Esophagus squamous epithelium (tissue), 5 donors: ENCODE results near the gene ITGB7. TPM values are rescaled to one million over a fixed set of nuclear protein-coding genes. Genes with fewer than 3 reads are reported as not detected.
A peak's percentile ranks its signal among the peaks of the same experiment; 100 is the strongest.

Source experiments
- DNase-seq: peaks from one replicate; lab custom pipeline; 2025; lab: John Stamatoyannopoulos, UW
- H3K27ac ChIP-seq, 4 donors: fragments of 200-600 bp; sonication (generic); one replicate each; pipeline ENCODE4 v1.5.1; 2016 to 2019; ENCODE audit warnings: mild to moderate bottlenecking in 1 of 4
- H3K27me3 ChIP-seq, 4 donors: fragments of 200-600 bp; sonication (generic); 1 replicate in 3 of 4; 2 replicates in 1 of 4; pipeline versions ENCODE4 v1.5.1 to v1.6.0; 2017 to 2021; ENCODE audit warnings: antibody characterized with exemption in 1 of 4
- H3K36me3 ChIP-seq, 3 donors: fragments of 200-600 bp; sonication (generic); one replicate each; pipeline ENCODE4 v1.5.1; 2016 to 2019
- H3K4me1 ChIP-seq, 3 donors: fragments of 200-600 bp; sonication (generic); one replicate each; pipeline ENCODE4 v1.5.1; 2017 to 2019
- H3K4me3 ChIP-seq, 4 donors: fragments of 200-600 bp; sonication (generic); 1 replicate in 3 of 4; 2 replicates in 1 of 4; pipeline ENCODE4 v1.5.1; 2016 to 2019; ENCODE audit warnings: mild to moderate bottlenecking in 2 of 4, moderate library complexity in 1 of 4
- H3K9me3 ChIP-seq, 3 donors: fragments of 200-600 bp; sonication (generic); one replicate each; pipeline ENCODE4 v1.5.1; 2016 to 2019
- CTCF ChIP-seq, 6 experiments: fragments of 450-650 bp in 4 of 6; fragments of 200-600 bp in 2 of 6; sonication (generic) in 2 of 6; IDR thresholded peaks; one replicate each; pipeline ENCODE4 v1.5.1; 2016 to 2019; ENCODE audit warnings: antibody characterized with exemption in 6 of 6, mild to moderate bottlenecking in 4 of 6, moderate library complexity in 4 of 6
- POLR2A ChIP-seq, 4 donors: fragments of 450-650 bp; IDR thresholded peaks; one replicate each; pipeline ENCODE4 v1.6.1; 2017; ENCODE audit warnings: antibody characterized with exemption in 4 of 4, mild to moderate bottlenecking in 4 of 4, moderate library complexity in 3 of 4
- WGBS, 2 donors: methylation state at CpG; one replicate each; pipeline ENCODE4 v1.1.5; 2018; 5-methylcytosine and 5-hydroxymethylcytosine counted together
- intact Hi-C: fragments of 100-400 bp; cut with DNase I; formaldehyde crosslinking; loops from one replicate; pipeline ENCODE4 v1.15.0; 2022
- total RNA-seq, 4 donors: library from RNA; depleted of rRNA; stranded (reverse); fragments of >200 nt; gene quantifications; one replicate each; pipeline ENCODE4 v1.1.0, GENCODE V29; 2016
- donor health status: DM: yes; HTN: yes; CAD: no.

The ITGB7 gene
- total RNA-seq, 4 donors from 2014 or later: 4.2 to 7.2 (median 5.9) TPM

GRCh38 chr12:53176750-53177149, 30.3 kb downstream of the ITGB7 start:
- Histone ChIP-seq H3K27ac (no peak overlapping the region), H3K9me3 (no peaks in the 10 kb centered on the region), H3K4me1 (peaks cover 4 to 29% (median 13%) of the 10 kb centered on the region in 3 donors), H3K27me3 (no peaks in the 10 kb centered on the region), H3K36me3 (peaks cover 0 to 20% (median 0%) of the 10 kb centered on the region in 3 donors), H3K4me3 (no peak overlapping the region)
- intact Hi-C loops: no loop called here
- 96 to 97% methylated on average over 3 of the region's 3 CpGs for WGBS, 2 donors
- DNase-seq: no peak
- no peak for TF ChIP-seq POLR2A (IDR thresholded peaks at IDR 0.05)
- no peak for TF ChIP-seq CTCF (IDR thresholded peaks at IDR 0.05)

- Histone ChIP-seq H3K4me1 (peaks cover 0 to 21% (median 8%) of the 10 kb centered on the region in 3 donors), H3K9me3 (no peaks in the 10 kb centered on the region), H3K27me3 (no peaks in the 10 kb centered on the region), H3K27ac (no peak overlapping the region), H3K36me3 (peaks cover 0 to 37% (median 4%) of the 10 kb centered on the region in 3 donors), H3K4me3 (no peak overlapping the region)
- no peak for DNase-seq
- intact Hi-C loops: no loop called here
- 76 to 77% methylated on average over 4 of the region's 4 CpGs for WGBS, 2 donors
- TF ChIP-seq CTCF (IDR thresholded peaks at IDR 0.05) (peak in 4 of 6 experiments; percentile 8 to 31 (median 19)), POLR2A (IDR thresholded peaks at IDR 0.05) (no peak)
These were observed 32.1 kb downstream of the ITGB7 start for GRCh38 chr12:53174881-53175491.

DNA sequence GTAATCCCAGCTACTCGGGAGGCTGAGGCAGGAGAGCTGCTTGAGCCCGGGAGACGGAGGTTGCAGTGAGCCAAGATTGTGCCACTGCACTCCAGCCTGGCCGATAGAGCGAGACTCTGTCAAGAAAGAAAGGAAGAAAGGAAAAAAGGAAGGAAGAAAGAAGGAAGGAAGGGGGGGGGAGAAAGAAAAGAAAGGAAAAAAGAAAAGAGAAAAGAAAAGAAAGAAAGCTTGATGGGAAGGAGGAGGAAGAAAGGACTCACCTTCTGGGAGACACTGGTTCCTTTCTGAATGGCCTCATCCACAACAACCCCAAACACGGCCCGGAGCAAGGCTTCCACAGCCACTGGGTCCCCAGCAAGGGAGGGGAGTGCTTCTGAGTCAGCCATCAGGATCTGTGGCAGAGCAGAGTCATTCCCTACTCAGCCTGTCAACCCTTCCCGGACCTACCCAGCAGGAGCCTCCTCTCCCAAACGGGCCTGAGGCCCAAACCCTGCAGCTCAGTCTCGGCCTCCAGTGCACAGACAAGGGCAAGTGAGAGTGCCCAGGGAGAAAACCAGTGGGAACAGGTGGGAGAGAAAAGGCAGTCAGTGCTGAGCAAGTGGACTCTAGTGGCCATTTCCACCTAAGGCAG, 33.9 kb downstream of the ITGB7 start:
- H3K4me3 ChIP-seq: no peak overlapping the region
- DNase-seq: no peak
- H3K36me3 ChIP-seq: peaks cover 0 to 50% (median 8%) of the 10 kb centered on the region in 3 donors
- intact Hi-C loops: no loop called here
- H3K27me3 ChIP-seq: no peaks in the 10 kb centered on the region
- 86% methylated on average over 7 to 9 of the region's 10 CpGs for WGBS, 2 donors
- H3K9me3 ChIP-seq: no peaks in the 10 kb centered on the region
- TF ChIP-seq POLR2A (IDR thresholded peaks at IDR 0.05) (no peak), CTCF (IDR thresholded peaks at IDR 0.05) (no peak)
- H3K4me1 ChIP-seq: peaks cover 0 to 8% (median 0%) of the 10 kb centered on the region in 3 donors
- H3K27ac ChIP-seq: no peak overlapping the region

DNA sequence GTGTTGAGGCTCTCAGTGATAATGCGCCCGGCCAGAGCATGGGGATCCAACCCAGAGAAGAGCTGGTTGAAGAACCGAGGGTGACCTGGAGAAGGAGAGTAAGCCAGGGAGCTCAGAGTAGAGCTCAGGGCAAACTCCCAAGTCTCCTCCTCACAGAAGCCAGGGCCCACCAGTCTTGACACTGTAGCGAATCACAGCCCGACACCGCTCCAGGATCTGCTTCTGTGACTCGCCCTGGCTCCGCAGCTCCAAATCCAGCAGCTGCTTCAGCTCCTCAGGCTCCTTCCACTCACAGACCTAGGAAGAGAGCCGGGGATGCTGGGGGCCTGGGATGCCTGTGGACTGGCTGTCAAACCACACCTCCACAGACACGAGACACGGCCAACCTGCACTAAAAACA, 34.7 kb downstream of the ITGB7 start:
- H3K27ac ChIP-seq: no peak overlapping the region
- 78 to 90% methylated on average over 3 to 8 of the region's 11 CpGs for WGBS, 2 donors

More for the DNA sequence above, 34.7 kb downstream of the ITGB7 start:
- TF ChIP-seq CTCF (IDR thresholded peaks at IDR 0.05) (no peak), POLR2A (IDR thresholded peaks at IDR 0.05) (no peak)
- Histone ChIP-seq H3K27me3 (no peaks in the 10 kb centered on the region), H3K4me3 (no peak overlapping the region), H3K36me3 (peaks cover 0 to 57% (median 8%) of the 10 kb centered on the region in 3 donors), H3K9me3 (no peaks in the 10 kb centered on the region), H3K4me1 (peaks cover 0 to 8% (median 0%) of the 10 kb centered on the region in 3 donors)
- DNase-seq: no peak
- intact Hi-C loops: no loop called here
